ENCODE measurements around the gene BLACAT1.

- TF ChIP-seq TP53 (CRISPR knock-in tag; IDR thresholded peaks at IDR 0.05) (no peak), AFF4 (CRISPR knock-in tag; IDR thresholded peaks at IDR 0.05; ENCODE audit: borderline replicate concordance) (no peak), CTCF (IDR thresholded peaks at IDR 0.05) (no peak), NR2C2 (CRISPR knock-in tag; IDR thresholded peaks at IDR 0.05) (no peak), ZNF396 (CRISPR knock-in tag; IDR thresholded peaks at IDR 0.05; ENCODE audit: borderline replicate concordance) (no peak), CREB1 (CRISPR knock-in tag; IDR thresholded peaks at IDR 0.05) (no peak), ELF4 (CRISPR knock-in tag; IDR thresholded peaks at IDR 0.05; ENCODE audit: low read depth) (no peak), USF1 (CRISPR knock-in tag; IDR thresholded peaks at IDR 0.05) (no peak), MAX (CRISPR knock-in tag; IDR thresholded peaks at IDR 0.05) (no peak)
Measured at GRCh38 chr1:205437570-205437969, 18.3 kb downstream of the BLACAT1 start.

All from WTC11 (cell line).